ENCODE results near the gene EZR. TPM values are rescaled to one million over a fixed set of nuclear protein-coding genes. Genes with fewer than 3 reads are reported as not detected.

EZR gene
- total RNA-seq, 1 experiment from 2014 or later: 375 TPM

- Histone ChIP-seq H2AK5ac (ENCODE audit: insufficient read length, low read length) (no peak overlapping the region), H3K4me1 (ENCODE audit: insufficient read depth, low read length) (no peaks in the 10 kb centered on the region; the same call in 1 of the 2 replicates), H3K23ac (ENCODE audit: insufficient read length, low read depth, low read length) (no peak overlapping the region), H3K56ac (ENCODE audit: insufficient read length, low read depth, low read length) (no peak overlapping the region), H4K91ac (ENCODE audit: insufficient read length, low read depth, low read length) (no peak overlapping the region), H2BK12ac (ENCODE audit: insufficient read length, low read depth, low read length) (no peak overlapping the region), H3K18ac (ENCODE audit: insufficient read length, low read depth, low read length) (no peak overlapping the region), H3K27ac (ENCODE audit: insufficient read length, low read depth, low read length) (no peak overlapping the region), H2BK20ac (ENCODE audit: low read depth, low read length, poor library complexity, severe bottlenecking) (no peak overlapping the region), H2BK5ac (ENCODE audit: insufficient read length, low read length) (no peak overlapping the region), H3K79me2 (ENCODE audit: insufficient read depth, low read length) (no peaks in the 10 kb centered on the region), H4K20me1 (ENCODE audit: control insufficient read depth, insufficient read depth, insufficient read length) (no peaks in the 10 kb centered on the region), H2BK120ac (ENCODE audit: low read depth, low read length, poor library complexity, severe bottlenecking) (no peak overlapping the region), H2BK15ac (ENCODE audit: low read depth, low read length) (no peak overlapping the region), H4K8ac (replicated peaks; ENCODE audit: insufficient read length, low read depth, low read length) (no peak overlapping the region), H2AFZ (ENCODE audit: low read length) (no peak overlapping the region), H3K14ac (ENCODE audit: insufficient read depth, low read length) (no peak overlapping the region; the same call in 1 of the 2 replicates), H3K23me2 (ENCODE audit: insufficient read length, low read depth, low read length, poor library complexity, severe bottlenecking) (no peaks in the 10 kb centered on the region), H3K4ac (ENCODE audit: low read depth, low read length) (no peak overlapping the region), H3K9me3 (ENCODE audit: control insufficient read depth, low read depth, low read length) (no peaks in the 10 kb centered on the region), H3K9ac (ENCODE audit: extremely low read depth, insufficient read length, low read length) (no peak overlapping the region), H3K27me3 (ENCODE audit: insufficient read depth, low read length) (no peaks in the 10 kb centered on the region), H3K79me1 (ENCODE audit: insufficient read depth, low read depth, low read length, poor library complexity, severe bottlenecking) (no peaks in the 10 kb centered on the region), H3K4me2 (ENCODE audit: insufficient read depth, insufficient read length, low read length) (no peak overlapping the region), H4K5ac (ENCODE audit: insufficient read length, low read depth, low read length) (no peak overlapping the region), H3T11ph (ENCODE audit: low read length) (no peak overlapping the region)
- Mint-ChIP-seq H3K4me1 (peaks cover 11 to 12% of the 10 kb centered on the region in 2 experiments), H3K27ac (no peak overlapping the region), H3K36me3 (ENCODE audit: insufficient read depth in 1 of 3, low read depth in 3 of 3) (peaks cover 2 to 5% (median 3%) of the 10 kb centered on the region in 3 experiments; a peak in 5 of 7 replicates), H3K4me3 (no peak overlapping the region), H3K27me3 (ENCODE audit: low read depth) (peaks cover 3% of the 10 kb centered on the region), H3K9me3 (peaks cover 5 to 8% of the 10 kb centered on the region in 2 experiments; a peak in 4 of 5 replicates)
- DNase-seq: no peak
- WGBS (ENCODE audit: extremely low coverage, insufficient read length, low lambda C conversion rate): no CpG with 5 or more reads among the region's 1 CpG
- TF ChIP-seq CTCF (conservative IDR thresholded peaks at IDR 0.05): no peak
These were observed 21.3 kb upstream of the EZR start for GRCh38 chr6:158840465-158840864.
